Transverse colon (tissue), 4 donors: ENCODE measurements around the gene SMCO2. TPM values are rescaled to one million over a fixed set of nuclear protein-coding genes. Genes with fewer than 3 reads are reported as not detected.
"Not testable (repeated sequence)": the region's sequence is repeated elsewhere in the genome, so short reads cannot be mapped to it uniquely, and the experiment has no call there.

ENCODE experiments used
- DNase-seq: peaks from one replicate; pipeline ENCODE4 v3.0.0-alpha.2; 2019
- H3K27ac ChIP-seq, 4 donors: fragments of 200-600 bp; sonication (generic); 2 replicates each; pipeline ENCODE4 v1.5.1; 2016 to 2018; ENCODE audit warnings: inconsistent platforms in 4 of 4
- H3K27me3 ChIP-seq: fragments of 200-600 bp; sonication (generic); 2 replicates; pipeline ENCODE4 v1.5.1; 2017; ENCODE audit warnings: inconsistent platforms
- H3K36me3 ChIP-seq, 4 donors: fragments of 200-600 bp; sonication (generic); 2 replicates each; pipeline ENCODE4 v1.5.1; 2017 to 2019; ENCODE audit warnings: inconsistent platforms in 4 of 4
- H3K4me1 ChIP-seq, 4 donors: fragments of 200-600 bp; sonication (generic); 2 replicates each; pipeline ENCODE4 v1.5.1; 2017 to 2020; ENCODE audit warnings: inconsistent platforms in 4 of 4
- H3K4me3 ChIP-seq, 4 donors: fragments of 200-600 bp; sonication (generic); 1 replicate in 1 of 4; 2 replicates in 3 of 4; pipeline versions ENCODE4 v1.5.1 to v1.6.1; 2017 to 2019; ENCODE audit warnings: inconsistent platforms in 4 of 4
- H3K9me3 ChIP-seq, 2 donors: fragments of 200-600 bp; sonication (generic); 2 replicates each; pipeline ENCODE4 v1.5.1; 2017 to 2019; ENCODE audit warnings: inconsistent platforms in 2 of 2
- CTCF ChIP-seq, 5 experiments: fragments of 200-600 bp in 3 of 5; fragments of 450-650 bp in 2 of 5; sonication (generic) in 3 of 5; IDR thresholded peaks; 1 replicate in 2 of 5; 2 replicates in 3 of 5; pipeline ENCODE4 v1.5.1; 2016 to 2017; ENCODE audit warnings: antibody characterized with exemption in 5 of 5, inconsistent platforms in 3 of 5, mild to moderate bottlenecking in 2 of 5, moderate library complexity in 1 of 5
- EP300 ChIP-seq: sonication (generic); formaldehyde crosslinking; IDR thresholded peaks from one replicate; pipeline ENCODE4 v1.6.1; 2017; ENCODE audit warnings: antibody characterized with exemption, low read depth
- POLR2A ChIP-seq: fragments of 450-650 bp; IDR thresholded peaks from one replicate; pipeline ENCODE4 v1.6.1; 2016; ENCODE audit warnings: antibody characterized with exemption, mild to moderate bottlenecking, moderate library complexity
- POLR2AphosphoS5 ChIP-seq, 3 donors: sonication (generic); formaldehyde crosslinking; IDR thresholded peaks; one replicate each; pipeline ENCODE4 v1.6.1; 2016; ENCODE audit warnings: antibody characterized with exemption in 3 of 3
- WGBS, 2 donors: methylation state at CpG; one replicate each; pipeline ENCODE4 v1.1.5; 2018; ENCODE audit warnings: low coverage in 1 of 2; 5-methylcytosine and 5-hydroxymethylcytosine counted together
- in situ Hi-C, 4 donors: fragments of 200-750 bp; cut with MboI; loops; one replicate each; pipeline versions ENCODE4 v1.15.0 to v1.15.1; 2017; ENCODE audit warnings: low sequenced_read_pairs in 3 of 4, low pct_ligation_motif_present in 1 of 4, low pct_unique_long_range_greater_than_20kb in 1 of 4
- intact Hi-C: fragments of 100-400 bp; cut with DNase I; formaldehyde crosslinking; loops from one replicate; pipeline ENCODE4 v1.15.1; 2023; ENCODE audit warnings: low total_unique reads
- total RNA-seq, 4 donors: library from RNA; depleted of rRNA; stranded (reverse); fragments of >200 nt; gene quantifications; one replicate each; pipeline ENCODE4 v1.1.0, GENCODE V29; 2016

SMCO2 gene
- total RNA-seq, 4 donors from 2014 or later = not detected

GRCh38 chr12:27541031-27541719, 94.6 kb downstream of the SMCO2 start:
- H3K36me3 ChIP-seq = no peaks in the 10 kb centered on the region
- DNase-seq = no peak
- H3K4me1 ChIP-seq = peaks cover 7 to 37% (median 17%) of the 10 kb centered on the region in 4 donors
- in situ Hi-C loops = no loop called here
- no peak overlapping the region for H3K4me3 ChIP-seq
- TF ChIP-seq POLR2AphosphoS5 (IDR thresholded peaks at IDR 0.05) = no peak
- H3K27me3 ChIP-seq = no peaks in the 10 kb centered on the region
- intact Hi-C loops = no loop called here
- no peak overlapping the region for H3K27ac ChIP-seq
- WGBS, 2 donors = 77 to 88% methylated on average over 4 to 8 of the region's 8 CpGs
- no peaks in the 10 kb centered on the region for H3K9me3 ChIP-seq

GRCh38 chr12:27542628-27543027, 96.1 kb downstream of the SMCO2 start:
- Histone ChIP-seq H3K27me3 (no peaks in the 10 kb centered on the region), H3K9me3 (no peaks in the 10 kb centered on the region), H3K4me1 (peaks cover 7 to 37% (median 13%) of the 10 kb centered on the region in 4 donors), H3K36me3 (no peaks in the 10 kb centered on the region), H3K27ac (peak overlapping the region; percentile 22 to 36 (median 33)), H3K4me3 (no peak overlapping the region)
- intact Hi-C loops = no loop called here
- TF ChIP-seq POLR2AphosphoS5 (IDR thresholded peaks at IDR 0.05) (no peak), EP300 (no peak), CTCF (IDR thresholded peaks at IDR 0.05) (no peak), POLR2A (no peak)
- in situ Hi-C loops = no loop called here
- DNase-seq = no peak
- 51 to 72% methylated on average over 5 of the region's 5 CpGs for WGBS, 2 donors

GRCh38 chr12:27544858-27545257, 98.3 kb downstream of the SMCO2 start:
- in situ Hi-C loops, H3K36me3 ChIP-seq, H3K27ac ChIP-seq, H3K4me3 ChIP-seq, H3K9me3 ChIP-seq, intact Hi-C loops, H3K27me3 ChIP-seq, DNase-seq: not testable (repeated sequence)
- 78 to 94% methylated on average over 1 of the region's 1 CpG for WGBS, 2 donors
- peaks cover 4 to 30% (median 11%) of the 10 kb centered on the region in 4 donors for H3K4me1 ChIP-seq

GRCh38 chr12:27545665-27546064, 99.1 kb downstream of the SMCO2 start:
- WGBS, 2 donors = 84 to 88% methylated on average over 6 to 9 of the region's 9 CpGs
- in situ Hi-C loops (no loop called here), intact Hi-C loops (no loop called here)
- TF ChIP-seq POLR2AphosphoS5 (IDR thresholded peaks at IDR 0.05) (no peak), CTCF (IDR thresholded peaks at IDR 0.05) (no peak), POLR2A (no peak), EP300 (no peak)
- no peak overlapping the region for H3K4me3 ChIP-seq
- H3K9me3 ChIP-seq = no peaks in the 10 kb centered on the region
- H3K4me1 ChIP-seq = peaks cover 8 to 31% (median 17%) of the 10 kb centered on the region in 4 donors
- H3K27me3 ChIP-seq = no peaks in the 10 kb centered on the region
- no peak overlapping the region for H3K27ac ChIP-seq
- no peak for DNase-seq
- H3K36me3 ChIP-seq = no peaks in the 10 kb centered on the region

GRCh38 chr12:27547592-27547991, 101.1 kb downstream of the SMCO2 start:
- 76 to 87% methylated on average over 3 to 5 of the region's 5 CpGs for WGBS, 2 donors
- intact Hi-C loops (no loop called here), in situ Hi-C loops (no loop called here)
- DNase-seq = no peak
- H3K4me3 ChIP-seq = no peak overlapping the region
- no peaks in the 10 kb centered on the region for H3K36me3 ChIP-seq
- no peak overlapping the region for H3K27ac ChIP-seq
- no peaks in the 10 kb centered on the region for H3K27me3 ChIP-seq
- H3K4me1 ChIP-seq = peaks cover 14 to 26% (median 16%) of the 10 kb centered on the region in 4 donors
- H3K9me3 ChIP-seq = no peaks in the 10 kb centered on the region
- no peak for TF ChIP-seq POLR2A
- no peak for TF ChIP-seq CTCF (IDR thresholded peaks at IDR 0.05)
- TF ChIP-seq EP300 = no peak
- TF ChIP-seq POLR2AphosphoS5 (IDR thresholded peaks at IDR 0.05) = no peak
